Neural progenitor cell (in vitro differentiated cells): ENCODE measurements around the gene PITPNC1. TPM values are rescaled to one million over a fixed set of nuclear protein-coding genes. Genes with fewer than 3 reads are reported as not detected.
"Not testable (repeated sequence)": the region's sequence is repeated elsewhere in the genome, so short reads cannot be mapped to it uniquely, and the experiment has no call there.

Source experiments
- DNase-seq: peaks from one replicate; pipeline ENCODE4 v3.0.0-alpha.2; 2016; ENCODE audit warnings: low spot score
- H2AFZ ChIP-seq: fragments of 200-600 bp; sonication (generic); replicated peaks from 2 replicates; pipeline ENCODE4 v1.6.1; 2016; ENCODE audit warnings: antibody characterized with exemption
- H3F3A ChIP-seq: fragments of 200-600 bp; sonication (generic); 2 replicates; pipeline ENCODE4 v1.6.1; 2016; ENCODE audit warnings: antibody characterized with exemption, low read depth
- H3K27ac ChIP-seq: fragments of 200-600 bp; sonication (generic); 2 replicates; pipeline ENCODE4 v1.5.1; 2016; ENCODE audit warnings: mild to moderate bottlenecking
- H3K27me3 ChIP-seq: fragments of 200-600 bp; sonication (generic); 2 replicates; pipeline ENCODE4 v1.6.1; 2016; ENCODE audit warnings: mild to moderate bottlenecking, moderate library complexity
- H3K36me3 ChIP-seq: fragments of 200-600 bp; sonication (generic); 2 replicates; pipeline ENCODE4 v1.5.1; 2016
- H3K4me1 ChIP-seq: fragments of 200-600 bp; sonication (generic); 2 replicates; pipeline ENCODE4 v1.6.1; 2016; ENCODE audit warnings: mixed run types
- H3K4me2 ChIP-seq: fragments of 200-600 bp; sonication (generic); 2 replicates; pipeline ENCODE4 v1.6.1; 2016
- H3K4me3 ChIP-seq: fragments of 200-600 bp; sonication (generic); 2 replicates; pipeline ENCODE4 v1.5.1; 2016
- H3K79me2 ChIP-seq: fragments of 200-600 bp; sonication (generic); 2 replicates; pipeline ENCODE4 v1.6.1; 2016; ENCODE audit warnings: low read depth
- H3K9ac ChIP-seq: fragments of 200-600 bp; sonication (generic); 2 replicates; pipeline ENCODE4 v1.6.1; 2016
- H3K9me3 ChIP-seq: fragments of 200-600 bp; sonication (generic); 2 replicates; pipeline ENCODE4 v1.5.1; 2016; ENCODE audit warnings: low read depth
- H4K20me1 ChIP-seq: fragments of 200-600 bp; sonication (generic); 2 replicates; pipeline ENCODE4 v1.6.1; 2016; ENCODE audit warnings: low read depth
- H3K27ac Mint-ChIP-seq: 3 replicates; pipeline ENCODE4 v1.8.0; 2021; ENCODE audit warnings: mixed read lengths
- H3K27me3 Mint-ChIP-seq: 2 replicates; pipeline ENCODE4 v1.8.0; 2022; ENCODE audit warnings: low read depth, mild to moderate bottlenecking, inconsistent platforms, moderate library complexity, mixed read lengths; ENCODE audit not compliant: insufficient read depth
- H3K36me3 Mint-ChIP-seq: 3 replicates; pipeline ENCODE4 v1.8.0; 2021; ENCODE audit warnings: mixed read lengths
- H3K4me1 Mint-ChIP-seq: 3 replicates; pipeline ENCODE4 v1.8.0; 2021; ENCODE audit warnings: mixed read lengths
- H3K4me3 Mint-ChIP-seq: 3 replicates; pipeline ENCODE4 v1.8.0; 2021; ENCODE audit warnings: mild to moderate bottlenecking, moderate library complexity, mixed read lengths
- H3K9me3 Mint-ChIP-seq: 3 replicates; pipeline ENCODE4 v1.8.0; 2020; ENCODE audit warnings: mixed read lengths
- CTCF ChIP-seq: fragments of 200-600 bp; sonication (generic); IDR thresholded peaks from 2 replicates; pipeline ENCODE4 v1.5.1; 2017; ENCODE audit warnings: antibody characterized with exemption, mild to moderate bottlenecking
- EZH2 ChIP-seq: fragments of 200-600 bp; sonication (generic); IDR thresholded peaks from 2 replicates; pipeline ENCODE4 v1.6.1; 2017; ENCODE audit warnings: antibody characterized with exemption, mild to moderate bottlenecking, moderate library complexity
- EZH2phosphoT487 ChIP-seq: fragments of 200-600 bp; sonication (generic); IDR thresholded peaks from 2 replicates; pipeline ENCODE4 v1.6.1; 2017; ENCODE audit warnings: antibody characterized with exemption
- total RNA-seq: library from RNA; depleted of rRNA; stranded (reverse); fragments of >200 nt; gene quantifications from 2 replicates; pipeline ENCODE4 v1.2.3, GENCODE V29; 2015; ENCODE audit warnings: low replicate concordance

Gene PITPNC1
- total RNA-seq, 1 donor from 2014 or later: 8.1 TPM

GRCh38 chr17:67639555-67639954 lies 262.5 kb downstream of the PITPNC1 start:
- H3K4me3 ChIP-seq: no peak overlapping the region
- H3K4me1 ChIP-seq: no peaks in the 10 kb centered on the region
- H4K20me1 ChIP-seq: no peaks in the 10 kb centered on the region
- Mint-ChIP-seq H3K9me3 (no peaks in the 10 kb centered on the region), H3K36me3 (peaks cover 6% of the 10 kb centered on the region), H3K27ac (no peak overlapping the region), H3K4me1 (peaks cover 3% of the 10 kb centered on the region), H3K4me3 (no peak overlapping the region), H3K27me3 (no peaks in the 10 kb centered on the region)
- no peaks in the 10 kb centered on the region for H3K79me2 ChIP-seq
- H3K27ac ChIP-seq: no peak overlapping the region
- no peak for DNase-seq
- TF ChIP-seq CTCF (no peak), EZH2 (no peak)
- H3K27me3 ChIP-seq: no peaks in the 10 kb centered on the region
- H3K4me2 ChIP-seq: no peak overlapping the region
- H2AFZ ChIP-seq: no peak overlapping the region
- no peak overlapping the region for H3K9ac ChIP-seq
- H3K36me3 ChIP-seq: no peaks in the 10 kb centered on the region
- H3K9me3 ChIP-seq: no peaks in the 10 kb centered on the region
- H3F3A ChIP-seq: no peaks in the 10 kb centered on the region

GRCh38 chr17:67639979-67640378 lies 262.9 kb downstream of the PITPNC1 start:
- peaks cover 6% of the 10 kb centered on the region for H3K36me3 Mint-ChIP-seq
- Histone ChIP-seq H3K9ac (no peak overlapping the region), H3K4me2 (no peak overlapping the region), H3K4me1 (no peaks in the 10 kb centered on the region), H3F3A (no peaks in the 10 kb centered on the region), H3K27ac (no peak overlapping the region), H3K36me3 (no peaks in the 10 kb centered on the region), H3K9me3 (no peaks in the 10 kb centered on the region), H2AFZ (no peak overlapping the region), H3K4me3 (no peak overlapping the region), H3K27me3 (no peaks in the 10 kb centered on the region), H4K20me1 (no peaks in the 10 kb centered on the region), H3K79me2 (no peaks in the 10 kb centered on the region)
- no peaks in the 10 kb centered on the region for H3K9me3 Mint-ChIP-seq
- no peaks in the 10 kb centered on the region for H3K27me3 Mint-ChIP-seq
- no peak overlapping the region for H3K4me3 Mint-ChIP-seq
- peaks cover 3% of the 10 kb centered on the region for H3K4me1 Mint-ChIP-seq
- no peak for DNase-seq
- H3K27ac Mint-ChIP-seq: no peak overlapping the region
- no peak for TF ChIP-seq EZH2
- no peak for TF ChIP-seq CTCF
- TF ChIP-seq EZH2phosphoT487: no peak

GRCh38 chr17:67642488-67642887 lies 265.4 kb downstream of the PITPNC1 start:
- Mint-ChIP-seq H3K27me3 (no peaks in the 10 kb centered on the region), H3K4me1 (peaks cover under 1% of the 10 kb centered on the region), H3K9me3 (no peaks in the 10 kb centered on the region), H3K36me3 (no peaks in the 10 kb centered on the region), H3K27ac (no peak overlapping the region), H3K4me3 (no peak overlapping the region)
- Histone ChIP-seq H3F3A (no peaks in the 10 kb centered on the region), H3K9me3 (no peaks in the 10 kb centered on the region), H3K79me2 (no peaks in the 10 kb centered on the region), H3K4me2 (no peak overlapping the region), H3K9ac (no peak overlapping the region), H3K36me3 (no peaks in the 10 kb centered on the region), H3K4me3 (no peak overlapping the region), H3K27me3 (no peaks in the 10 kb centered on the region), H4K20me1 (no peaks in the 10 kb centered on the region), H3K27ac (no peak overlapping the region), H2AFZ (no peak overlapping the region), H3K4me1 (no peaks in the 10 kb centered on the region)
- no peak for DNase-seq
- TF ChIP-seq EZH2 (no peak), EZH2phosphoT487 (no peak), CTCF (no peak)

- Histone ChIP-seq H3K27me3 (no peaks in the 10 kb centered on the region), H3K27ac (no peak overlapping the region), H3K4me1 (no peaks in the 10 kb centered on the region), H3F3A (no peaks in the 10 kb centered on the region), H3K9me3 (no peaks in the 10 kb centered on the region), H3K9ac (no peak overlapping the region), H4K20me1 (no peaks in the 10 kb centered on the region), H3K79me2 (no peaks in the 10 kb centered on the region), H2AFZ (no peak overlapping the region), H3K36me3 (no peaks in the 10 kb centered on the region), H3K4me2 (no peak overlapping the region), H3K4me3 (no peak overlapping the region)
- H3K4me3 Mint-ChIP-seq: no peak overlapping the region
- no peaks in the 10 kb centered on the region for H3K9me3 Mint-ChIP-seq
- no peak for DNase-seq
- H3K27me3 Mint-ChIP-seq: no peaks in the 10 kb centered on the region
- H3K36me3 Mint-ChIP-seq: no peaks in the 10 kb centered on the region
- no peaks in the 10 kb centered on the region for H3K4me1 Mint-ChIP-seq
- TF ChIP-seq EZH2phosphoT487 (no peak), CTCF (no peak), EZH2 (no peak)
- no peak overlapping the region for H3K27ac Mint-ChIP-seq
Observed at GRCh38 chr17:67644061-67644460, 267.0 kb downstream of the PITPNC1 start.

GRCh38 chr17:67645195-67645594 lies 268.1 kb downstream of the PITPNC1 start:
- not testable (repeated sequence) for H3K79me2 ChIP-seq, H3K4me3 ChIP-seq, H3K36me3 Mint-ChIP-seq, H2AFZ ChIP-seq, H3K9me3 Mint-ChIP-seq, H3K9me3 ChIP-seq, H3K4me2 ChIP-seq, H3K27me3 Mint-ChIP-seq, H4K20me1 ChIP-seq, H3K4me1 Mint-ChIP-seq, H3F3A ChIP-seq, H3K4me1 ChIP-seq, H3K27ac ChIP-seq, H3K27me3 ChIP-seq, H3K27ac Mint-ChIP-seq, DNase-seq, H3K9ac ChIP-seq, H3K4me3 Mint-ChIP-seq, H3K36me3 ChIP-seq
